GM12878 (cell line): ENCODE results near the gene SRP54. TPM values are rescaled to one million over a fixed set of nuclear protein-coding genes. Genes with fewer than 3 reads are reported as not detected.

Experiments
- ATAC-seq: fragments of 200-7000 bp; cut with Tn5 transposase; 3 replicates; pipeline ENCODE4 v1.9.1; 2020; ENCODE audit warnings: mild to moderate bottlenecking, moderate library complexity
- BruUV-seq: library from RNA; stranded (reverse); fragments of 400-500 nt; replicated peaks from 2 replicates; lab custom pipeline; 2021; lab: Mats Ljungman, UMichigan
- CTCF ChIA-PET: fragments of 300-600 bp; sonication (Branson Sonifier 250); formaldehyde crosslinking; extraction: SDS; loops from one replicate; lab custom pipeline; 2021; ENCODE audit warnings: inconsistent platforms; lab: Yijun Ruan, JAX
- POLR2A ChIA-PET: fragments of 350-600 bp; formaldehyde crosslinking; extraction: SDS; loops from one replicate; lab custom pipeline; 2021; ENCODE audit warnings: inconsistent platforms; lab: Charles Lee
- RAD21 ChIA-PET: fragments of 300-600 bp; sonication (Branson Sonifier 250); formaldehyde crosslinking; loops from one replicate; lab custom pipeline; 2023; ENCODE audit warnings: antibody characterized with exemption; ENCODE audit not compliant: unreplicated experiment; lab: Charles Lee
- SMC1A ChIA-PET: fragments of 300-600 bp; sonication (Branson Sonifier 250); formaldehyde crosslinking; loops from one replicate; lab custom pipeline; 2023; ENCODE audit not compliant: unreplicated experiment, uncharacterized antibody; lab: Charles Lee
- DNase-seq: peaks from one replicate; pipeline ENCODE4 v3.0.0-alpha.2; 2011; ENCODE audit warnings: low read depth, low spot score
- FAIRE-seq: peaks from 3 replicates; lab custom pipeline; 2011; peaks lifted over from hg19 to GRCh38; lab: Jason Lieb, UNC
- H2AFZ ChIP-seq: 2 replicates; pipeline ENCODE4 v1.6.0; 2011; ENCODE audit warnings: low read depth, low read length, control low read depth; ENCODE audit not compliant: control insufficient read depth
- H3K27ac ChIP-seq: 2 replicates; pipeline ENCODE4 v1.5.1; 2011; ENCODE audit warnings: control low read depth; ENCODE audit not compliant: control insufficient read depth, insufficient read depth
- H3K27me3 ChIP-seq, 2 experiments: replicated peaks in 1 of 2; 2 replicates each; pipeline versions ENCODE4 v1.6.0 to v1.6.1; 2011; ENCODE audit warnings: low read length in 1 of 2; ENCODE audit not compliant: control insufficient read depth in 2 of 2, insufficient read depth in 2 of 2
- H3K36me3 ChIP-seq, 2 experiments: 2 replicates each; pipeline ENCODE4 v1.5.1; 2011; ENCODE audit warnings: low read length in 1 of 2; ENCODE audit not compliant: control insufficient read depth in 2 of 2, insufficient read depth in 2 of 2
- H3K4me1 ChIP-seq: 2 replicates; pipeline ENCODE4 v1.6.1; 2011; ENCODE audit warnings: mild to moderate bottlenecking, low read length, moderate library complexity, mixed read lengths; ENCODE audit not compliant: control insufficient read depth, insufficient read depth
- H3K4me2 ChIP-seq: 2 replicates; pipeline ENCODE4 v1.6.0; 2011; ENCODE audit warnings: control low read depth; ENCODE audit not compliant: control insufficient read depth, insufficient read depth
- H3K4me3 ChIP-seq: fragments of 200-600 bp; sonication (generic); 2 replicates; pipeline ENCODE4 v1.5.1; 2016
- H3K79me2 ChIP-seq: 2 replicates; pipeline ENCODE4 v1.6.0; 2011; ENCODE audit warnings: low read length; ENCODE audit not compliant: control insufficient read depth, insufficient read depth
- H3K9ac ChIP-seq: 2 replicates; pipeline ENCODE4 v1.8.0; 2011; ENCODE audit warnings: low read length, control low read depth, mixed read lengths; ENCODE audit not compliant: control insufficient read depth, insufficient read depth
- H3K9me3 ChIP-seq: replicated peaks from 3 replicates; pipeline ENCODE4 v1.5.1; 2011; ENCODE audit warnings: mild to moderate bottlenecking, low read length; ENCODE audit not compliant: control insufficient read depth, insufficient read depth
- H4K20me1 ChIP-seq: 2 replicates; pipeline ENCODE4 v1.6.0; 2011; ENCODE audit not compliant: control insufficient read depth, insufficient read depth
- BCL11A ChIP-seq: IDR thresholded peaks from 2 replicates; pipeline ENCODE4 v1.6.1; 2011; ENCODE audit warnings: low read depth, low read length
- ESRRA ChIP-seq: IDR thresholded peaks from 2 replicates; pipeline ENCODE4 v1.6.1; 2012; ENCODE audit warnings: mild to moderate bottlenecking, low read length, improper control_type of control experiment
- FOXM1 ChIP-seq: IDR thresholded peaks from 2 replicates; pipeline ENCODE4 v1.6.1; 2012; ENCODE audit warnings: low read depth, mild to moderate bottlenecking, inconsistent platforms, low read length, moderate library complexity
- HCFC1 ChIP-seq: fragments of 150-350 bp; IDR thresholded peaks from 2 replicates; pipeline ENCODE4 v1.6.1; 2014; ENCODE audit warnings: low read length
- IRF4 ChIP-seq: IDR thresholded peaks from 2 replicates; pipeline ENCODE4 v1.6.1; 2011; ENCODE audit warnings: low read depth, low read length
- JUND ChIP-seq: IDR thresholded peaks from 2 replicates; pipeline ENCODE4 v1.6.1; 2012; ENCODE audit warnings: low read depth, mild to moderate bottlenecking, low read length, improper control_type of control experiment, moderate library complexity
- KLF5 ChIP-seq: fragments of 450-650 bp; IDR thresholded peaks from 2 replicates; pipeline ENCODE4 v1.6.1; 2014; ENCODE audit warnings: mild to moderate bottlenecking; ENCODE audit not compliant: partially characterized antibody
- MLLT1 ChIP-seq: fragments of 450-650 bp; IDR thresholded peaks from 2 replicates; pipeline ENCODE4 v1.6.1; 2016; ENCODE audit warnings: mild to moderate bottlenecking
- MTA3 ChIP-seq: IDR thresholded peaks from 2 replicates; pipeline ENCODE4 v1.6.1; 2012; ENCODE audit warnings: low read length, inconsistent platforms, borderline replicate concordance
- RCOR1 ChIP-seq: conservative IDR thresholded peaks from 2 replicates; pipeline ENCODE4 v1.6.1; 2012; ENCODE audit warnings: low read depth, low read length, improper control_type of control experiment
- RUNX3 ChIP-seq: IDR thresholded peaks from 2 replicates; pipeline ENCODE4 v1.6.1; 2012; ENCODE audit warnings: low read length, inconsistent platforms
- TAF1 ChIP-seq: IDR thresholded peaks from 2 replicates; pipeline ENCODE4 v1.6.1; 2011; ENCODE audit warnings: mild to moderate bottlenecking, low read depth, low read length, borderline replicate concordance
- TCF12 ChIP-seq: IDR thresholded peaks from 2 replicates; pipeline ENCODE4 v1.6.1; 2011; ENCODE audit warnings: low read depth, mild to moderate bottlenecking, low read length
- ZBED1 ChIP-seq: IDR thresholded peaks from 2 replicates; pipeline ENCODE4 v1.6.1; 2016; ENCODE audit warnings: borderline replicate concordance
- ZBTB40 ChIP-seq: fragments of 450-650 bp; IDR thresholded peaks from 2 replicates; pipeline ENCODE4 v1.6.1; 2016; ENCODE audit warnings: mild to moderate bottlenecking, moderate library complexity, borderline replicate concordance
- ZSCAN29 ChIP-seq: fragments of 450-650 bp; IDR thresholded peaks from 2 replicates; pipeline ENCODE4 v1.6.1; 2017; ENCODE audit warnings: mild to moderate bottlenecking, moderate library complexity
- whole genome bisulfite sequencing: methylation state at CpG from one replicate; pipeline ENCODE4 v1.1.6; 2016; ENCODE audit warnings: low lambda C conversion rate; ENCODE audit not compliant: insufficient replicate concordance, insufficient coverage; ENCODE audit errors: missing lambda C conversion rate; 5-methylcytosine and 5-hydroxymethylcytosine counted together
- in situ Hi-C: fragments of 300-500 bp; cut with MboI; formaldehyde crosslinking; loops from 9 replicates; pipeline ENCODE4 v1.14.3; 2018; ENCODE audit warnings: mixed read lengths
- intact Hi-C: fragments of 100-400 bp; cut with micrococcal nuclease; formaldehyde crosslinking; loops from one replicate; pipeline ENCODE4 v1.14.2; 2022; ENCODE audit not compliant: unreplicated experiment
- polyA plus RNA-seq, 11 experiments: library from polyadenylated mRNA; depleted of rRNA in 4 of 11; unstranded in 6 of 11; stranded (reverse) in 5 of 11; fragments of >200 nt; fragmentation: Nextera tagmentation in 4 of 11; fragmentation: Illumina TruSeq in 1 of 11; extraction: Ambion mirVana in 4 of 11; extraction: Trizol in 1 of 11; gene quantifications; 1 replicate in 1 of 11; 2 replicates in 10 of 11; pipeline versions ENCODE4 v1.2.1 to v1.2.3, GENCODE V29; 2011 to 2016; ENCODE audit warnings: inconsistent platforms in 2 of 11, missing spikeins in 2 of 11, low read depth in 1 of 11
- total RNA-seq, 4 experiments: library from RNA; depleted of rRNA in 3 of 4; stranded (reverse); fragments of >200 nt in 3 of 4; fragmentation: Illumina TruSeq in 1 of 4; extraction: Trizol in 1 of 4; gene quantifications; 2 replicates each; pipeline versions ENCODE4 v1.2.1 to v1.2.3, GENCODE V29; 2013 to 2021

The SRP54 gene
- total and polyA plus RNA-seq, 10 of the 15 experiments (the other 5 are each of a cell fraction or from before 2014, with no cell fraction given) = 54.1 to 130 (median 72.3) TPM

- ChIA-PET POLR2A (no interaction called here), SMC1A (interaction anchor here (1.5 kb wide), 1 partner anchor 60 kb away, joined by 3 read pairs; no protein-coding TSS in a partner anchor), RAD21 (no interaction called here), CTCF (no interaction called here)
- DNase-seq = no peak
- no peak overlapping the region for H3K4me2 ChIP-seq
- intact Hi-C loops (no loop called here), in situ Hi-C loops (no loop called here)
- no TSS peak for BruUV-seq
- no peaks in the 10 kb centered on the region for H3K9me3 ChIP-seq
- WGBS = 100% methylated on average over 3 of the region's 3 CpGs
- H3K27ac ChIP-seq = no peak overlapping the region
- TF ChIP-seq IRF4 = no peak
- no peak for TF ChIP-seq MTA3
- no peak for TF ChIP-seq ZBTB40
- TF ChIP-seq ZBED1 = no peak
- TF ChIP-seq TCF12 = no peak
- no peak for TF ChIP-seq RUNX3
- TF ChIP-seq JUND = no peak
- TF ChIP-seq RCOR1 = no peak
- no peak for TF ChIP-seq TAF1
- no peak for TF ChIP-seq FOXM1
- no peak for TF ChIP-seq HCFC1
- no peak for TF ChIP-seq BCL11A
- TF ChIP-seq MLLT1 = no peak
- TF ChIP-seq ESRRA = no peak
- no peak for TF ChIP-seq ZSCAN29
- TF ChIP-seq KLF5 = no peak
- no peaks in the 10 kb centered on the region; the same call in 1 of the 2 replicates for H4K20me1 ChIP-seq
- no peaks in the 10 kb centered on the region for H3K36me3 ChIP-seq
- no peaks in the 10 kb centered on the region for H3K27me3 ChIP-seq
- no peaks in the 10 kb centered on the region for H3K4me1 ChIP-seq
- no peak for ATAC-seq
- H2AFZ ChIP-seq = no peak overlapping the region
- H3K9ac ChIP-seq = no peak overlapping the region
- H3K79me2 ChIP-seq = peaks cover 82% of the 10 kb centered on the region
- FAIRE-seq = no peak
- no peak overlapping the region for H3K4me3 ChIP-seq
Measured at GRCh38 chr14:34987180-34987579, 4.4 kb downstream of the SRP54 start.
